ENCODE results near the gene WLS. TPM values are rescaled to one million over a fixed set of nuclear protein-coding genes. Genes with fewer than 3 reads are reported as not detected.

Gene WLS
- 164 and 195 TPM in 2 replicates for total RNA-seq

DNA sequence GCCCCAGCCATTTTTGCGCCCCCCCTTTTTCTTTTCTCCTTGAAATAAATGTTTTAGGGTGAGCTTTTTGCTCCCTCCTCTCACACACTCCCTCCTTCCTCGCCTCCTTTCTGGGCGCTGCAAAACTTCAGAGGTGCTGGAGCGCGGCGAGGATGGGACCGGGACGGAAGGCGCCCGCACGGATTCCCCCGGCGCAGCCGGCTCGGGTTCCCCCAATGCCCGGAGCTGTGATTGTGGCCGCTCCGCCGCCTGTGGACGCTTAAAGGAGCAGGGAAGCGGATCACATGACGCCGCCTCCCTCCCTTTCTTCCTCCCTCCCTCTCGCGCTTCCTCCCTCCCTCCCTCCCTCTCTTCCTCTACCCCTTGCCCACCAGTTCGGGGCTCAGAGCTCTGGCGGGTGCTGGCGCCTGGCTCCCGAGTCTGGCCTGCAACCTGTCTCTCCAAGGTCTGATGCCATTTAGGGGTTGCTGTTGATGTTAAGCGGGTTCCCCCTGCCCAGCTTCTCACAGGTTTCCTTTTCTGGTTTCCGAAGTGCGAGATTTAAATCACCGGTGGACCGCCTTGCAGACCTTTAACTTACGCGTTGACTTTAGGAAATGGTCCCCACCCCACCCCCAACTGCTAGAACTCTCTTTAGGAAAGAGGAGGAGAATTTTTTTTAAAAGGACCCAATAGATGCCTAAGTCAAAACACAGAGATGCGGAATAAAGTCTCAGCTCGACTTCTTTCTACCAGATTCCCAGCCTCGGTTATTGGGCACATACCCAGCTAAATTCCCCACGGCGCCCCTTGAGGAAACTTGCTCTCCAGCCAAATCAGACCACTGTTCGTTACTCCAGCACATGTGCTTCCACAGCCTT, at the start of gene WLS:
Gene WLS, minus strand, starts transcription at position 235 of the 860 bp plus-strand sequence. Its CDS starts 224 bp downstream, at position 11.

Other genes starting within 250 kb of the WLS start
- gene DIRAS3, start 181.9 kb downstream of the WLS start, total RNA-seq = 0.58 and 1.3 TPM in 2 replicates
- not detected in 2 replicates for gene RPE65, start 217.4 kb upstream of the WLS start, total RNA-seq

All from smooth muscle cell of trachea (primary cell).